Dedifferentiated amniotic fluid mesenchymal stem cell (primary cell): ENCODE data around the gene DOCK4.

Experiments used
- DNase-seq: peaks from one replicate; pipeline ENCODE4 v3.0.0-alpha.2; 2016; ENCODE audit errors: extremely low spot score

The DOCK4 gene

DNA sequence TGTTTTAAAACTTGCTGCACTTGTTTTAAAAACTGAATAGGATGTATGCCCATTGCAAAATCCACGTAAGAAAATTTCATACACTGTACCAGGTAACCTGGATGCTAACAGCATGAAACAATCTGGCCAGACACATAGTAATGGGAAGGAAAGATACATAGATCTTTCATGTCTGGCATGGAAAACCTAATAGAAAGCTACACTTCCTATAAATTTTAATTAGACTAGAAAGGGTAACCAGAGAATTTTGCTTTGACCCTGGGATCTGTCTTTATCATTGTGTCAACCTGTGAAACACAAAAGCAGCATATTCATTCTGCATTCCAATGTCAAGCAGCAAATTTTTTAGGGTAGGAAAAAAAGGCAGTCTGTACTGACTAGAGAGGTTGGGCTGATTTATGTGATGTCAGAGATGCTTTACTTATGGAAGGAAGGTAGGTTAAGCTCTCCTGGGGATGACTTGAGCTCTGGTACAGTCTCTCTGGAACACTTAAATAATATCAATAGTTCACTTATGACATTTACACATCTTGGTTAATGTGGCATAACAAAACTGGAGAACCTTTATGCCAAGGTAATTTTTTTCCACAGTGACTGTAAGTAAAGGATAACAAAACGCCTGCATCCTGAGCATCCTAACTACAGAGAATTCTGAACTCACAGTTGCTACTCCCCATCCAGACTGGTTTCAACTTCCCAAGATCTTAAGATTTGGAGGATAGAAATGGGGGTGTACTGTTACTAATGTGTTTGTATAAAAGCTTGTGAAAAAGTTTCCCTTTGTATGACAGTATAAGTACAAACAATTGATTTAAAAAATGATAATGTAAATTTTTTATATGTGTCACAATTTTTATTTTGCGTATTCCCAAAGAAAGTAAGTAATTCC lies 44.7 kb downstream of the DOCK4 start:
- DNase-seq = no peak

DNA sequence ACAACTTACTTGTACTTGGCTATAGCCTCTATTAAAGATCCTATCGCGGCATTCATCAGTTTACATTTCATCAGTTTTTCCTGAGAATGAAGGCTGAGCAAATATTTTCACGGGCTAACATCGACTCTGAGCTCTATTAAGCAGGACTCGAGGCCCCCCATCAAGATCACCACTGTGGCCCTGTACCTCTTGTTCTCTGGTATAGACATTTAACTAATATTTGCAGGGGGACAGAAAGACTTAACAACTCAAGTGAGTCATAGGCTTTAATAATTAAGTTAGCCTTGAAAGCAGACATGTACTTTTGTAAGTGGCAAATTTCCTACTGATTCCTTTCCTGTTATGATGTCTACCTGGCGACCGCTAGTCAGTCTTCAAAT lies 45.4 kb downstream of the DOCK4 start:
- DNase-seq = no peak

DNA sequence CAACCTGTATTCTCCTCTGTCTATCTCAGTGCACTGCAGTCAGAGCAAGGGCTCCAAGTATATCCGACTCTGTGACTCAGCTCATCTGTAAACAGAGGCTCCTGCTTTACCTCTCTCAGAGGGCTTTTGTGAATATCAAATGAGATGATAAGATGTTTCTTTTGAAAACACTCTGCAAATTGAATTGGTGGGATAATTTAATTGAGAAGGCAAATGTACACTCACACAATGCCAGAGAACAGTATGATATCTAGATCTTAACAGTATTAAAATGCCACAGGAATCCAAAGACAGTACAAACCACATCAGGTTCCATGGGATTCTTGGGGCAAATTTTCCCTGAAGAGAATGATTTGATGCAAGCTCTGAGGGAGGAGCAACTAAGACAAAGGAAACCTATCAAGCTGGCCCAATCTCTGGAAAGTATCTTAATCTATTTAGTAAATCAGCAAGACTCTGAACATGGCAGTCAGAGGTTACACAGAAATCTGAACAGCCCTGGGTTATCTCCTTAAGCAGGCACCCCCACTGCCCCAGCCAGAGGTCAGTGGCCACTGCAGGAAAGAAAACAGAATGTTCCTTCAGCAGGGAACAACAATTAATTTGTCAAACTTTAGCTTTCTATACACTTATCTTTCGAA lies 45.9 kb downstream of the DOCK4 start:
- no peak for DNase-seq

DNA sequence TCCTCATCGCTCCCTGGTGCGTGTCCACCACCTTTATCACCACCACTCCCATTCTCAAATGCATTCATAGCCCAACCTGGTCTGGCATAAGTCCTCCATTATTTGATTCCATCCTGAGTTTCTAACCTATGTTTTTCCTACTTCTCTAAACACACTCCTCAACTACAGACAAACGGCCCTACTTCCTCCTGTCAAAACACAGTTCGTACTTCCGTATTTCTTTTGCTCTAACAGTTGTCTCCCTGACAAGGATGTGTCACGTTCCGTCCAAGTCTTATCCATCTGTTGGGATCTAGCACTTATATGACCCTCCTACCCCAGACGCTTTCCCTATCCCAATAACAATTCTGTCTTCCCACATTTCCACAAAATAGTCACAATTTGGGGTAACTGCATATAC lies 46.8 kb downstream of the DOCK4 start:
- no peak for DNase-seq

DNA sequence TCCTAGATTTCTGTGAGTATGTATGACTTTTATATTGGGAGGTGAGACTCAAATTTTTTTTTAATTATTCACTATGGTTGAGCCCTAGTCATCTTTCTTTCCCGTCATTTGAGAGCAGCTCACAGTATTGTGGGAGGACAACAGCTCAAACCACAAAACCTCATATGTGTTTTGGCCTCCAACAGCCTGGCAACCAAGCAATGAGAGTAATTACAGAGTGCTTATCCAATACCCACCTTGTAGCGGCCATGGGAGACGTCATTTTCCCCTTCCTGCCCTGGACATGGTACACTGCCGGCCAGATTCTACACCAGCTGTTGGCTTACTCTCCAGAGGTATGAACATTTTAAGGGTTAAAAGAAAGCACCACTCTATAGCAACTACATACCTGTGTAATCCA lies 49.1 kb downstream of the DOCK4 start:
- peak; percentile 32 for DNase-seq

DNA sequence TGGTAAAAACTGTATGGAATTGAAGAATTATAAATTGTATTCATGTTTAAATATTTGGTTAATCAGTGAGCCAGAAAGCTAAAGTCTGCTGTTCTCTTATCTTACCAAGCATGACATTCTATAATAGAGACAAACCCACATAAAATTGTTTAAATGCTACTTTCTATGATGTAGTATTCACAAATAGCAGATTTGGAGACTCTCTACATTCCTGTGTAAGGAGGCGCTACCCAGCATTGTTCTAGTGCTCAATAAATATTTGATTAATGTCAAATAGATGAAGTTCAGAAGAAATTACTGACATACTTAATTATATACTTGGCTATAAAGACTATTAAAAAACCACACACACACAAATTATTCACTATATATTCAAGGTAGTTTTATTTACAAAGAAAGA lies 49.8 kb downstream of the DOCK4 start:
- no peak for DNase-seq

DNA sequence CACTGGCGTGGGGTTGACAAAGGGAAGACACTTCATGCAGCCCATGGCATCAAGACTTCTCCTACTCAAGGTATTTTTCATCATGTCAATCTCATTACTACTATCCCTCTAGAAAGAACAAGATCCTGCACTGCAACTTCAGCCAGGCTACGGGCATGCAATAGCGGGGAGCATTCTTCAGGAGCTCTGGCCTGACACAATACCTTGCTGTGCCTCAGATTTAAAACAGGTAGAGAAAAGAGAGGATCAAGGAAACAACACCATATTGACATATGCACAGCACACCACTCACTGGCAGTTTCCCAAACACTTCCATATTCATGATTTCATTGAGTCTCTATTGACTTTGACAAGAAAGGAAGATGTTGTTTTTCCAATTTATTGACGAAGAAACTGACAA lies 51.5 kb downstream of the DOCK4 start:
- no peak for DNase-seq

DNA sequence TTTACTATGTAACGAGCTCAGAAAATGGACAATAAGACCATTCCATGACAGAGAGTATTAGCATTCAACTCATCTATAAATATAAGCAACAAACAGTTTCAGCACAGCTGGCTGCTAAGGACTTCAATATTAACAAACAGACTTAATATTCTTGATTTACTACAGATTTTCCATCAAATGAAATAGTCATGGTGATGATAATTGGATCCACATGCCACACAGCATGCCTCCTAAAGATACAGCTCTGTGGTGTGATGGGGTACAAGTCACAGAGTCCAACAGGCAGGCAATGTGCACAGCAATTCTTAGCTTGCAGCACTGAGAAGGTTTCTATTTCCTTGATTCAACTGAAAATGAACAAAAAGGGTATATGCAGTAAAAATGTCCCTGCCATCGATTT lies 54.0 kb downstream of the DOCK4 start:
- no peak for DNase-seq

DNA sequence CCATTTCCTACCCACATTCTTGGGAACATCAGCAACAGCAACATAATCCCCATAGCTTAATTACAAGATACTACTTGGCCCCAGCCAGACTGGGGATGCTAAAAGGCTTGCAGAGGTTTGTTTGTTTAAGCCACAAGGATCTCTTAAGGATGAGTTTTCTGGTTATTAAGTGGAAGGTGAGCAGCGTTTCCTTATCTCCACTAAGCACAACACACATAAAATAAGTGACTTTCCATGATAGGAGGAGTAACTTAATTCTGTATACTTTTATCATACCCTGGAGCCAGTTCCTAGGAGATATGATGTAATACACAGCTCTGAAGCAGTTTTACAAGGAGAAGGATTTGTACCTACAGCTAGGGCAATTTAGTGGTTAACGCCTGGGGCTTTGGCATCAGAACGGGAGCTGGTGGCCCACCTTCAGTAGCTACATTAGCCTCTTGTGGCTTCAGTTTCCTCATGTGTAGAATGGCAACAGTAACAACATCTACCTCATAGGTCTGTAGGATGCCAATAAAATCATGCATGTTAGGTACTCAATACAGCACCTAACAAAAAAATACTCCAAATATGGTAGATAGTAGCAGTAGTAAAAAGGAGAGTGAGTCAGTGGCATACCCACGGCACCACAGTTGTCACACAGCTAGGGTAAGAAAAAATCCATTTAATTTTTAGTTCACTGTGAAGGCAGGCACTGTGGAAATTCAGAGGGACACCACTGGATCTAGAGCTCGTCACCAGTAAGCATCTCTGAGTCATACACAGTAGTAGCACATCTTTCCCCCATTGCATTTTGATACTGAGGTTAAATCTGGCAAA lies 55.2 kb downstream of the DOCK4 start:
- no peak for DNase-seq

DNA sequence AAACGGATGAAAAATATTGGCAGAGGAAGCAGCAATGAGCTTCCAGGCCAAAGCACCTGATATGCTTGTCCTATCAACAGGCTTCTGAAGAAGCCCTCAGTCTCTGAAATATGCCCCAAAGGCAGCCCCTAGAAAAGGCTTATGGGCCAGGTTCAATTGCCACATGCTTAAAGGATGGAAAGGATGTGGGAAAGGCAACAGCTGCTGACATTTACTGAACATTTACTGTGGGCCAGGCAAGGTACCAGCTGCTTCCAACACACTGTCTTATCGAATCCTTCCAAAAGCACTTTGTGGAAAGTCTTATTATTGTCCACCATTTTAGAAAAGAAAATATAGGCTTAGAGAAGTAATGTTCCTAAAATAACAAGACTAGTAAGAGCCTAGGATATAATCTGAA lies 56.5 kb downstream of the DOCK4 start:
- DNase-seq = no peak

DNA sequence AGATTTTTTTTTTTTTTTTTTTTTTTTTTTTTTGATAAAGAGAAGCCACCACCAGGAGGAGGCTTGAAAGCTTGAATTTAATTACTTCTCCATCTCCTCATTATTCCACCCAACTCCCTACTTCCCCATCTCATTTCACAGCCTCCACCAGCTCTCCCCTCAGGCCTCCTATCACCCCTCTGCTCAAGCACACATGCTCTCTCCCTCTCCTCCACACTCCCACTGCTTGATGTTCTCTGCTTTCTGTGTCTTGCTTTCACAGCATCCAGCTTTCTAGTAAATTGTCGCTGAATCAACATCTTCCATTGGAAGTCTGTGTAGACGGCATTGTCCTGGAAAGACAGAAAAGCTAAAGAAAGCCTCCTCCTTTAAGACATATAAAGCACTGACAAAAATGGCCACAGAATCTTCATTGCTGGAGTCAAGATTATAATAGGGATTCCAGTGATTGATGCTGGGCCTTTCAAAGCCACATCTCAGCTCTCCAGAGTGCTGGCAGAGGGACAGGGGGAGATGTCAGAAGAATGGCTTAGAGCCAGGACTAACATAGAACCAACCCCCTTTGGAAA lies 58.3 kb downstream of the DOCK4 start:
- DNase-seq = no peak

DNA sequence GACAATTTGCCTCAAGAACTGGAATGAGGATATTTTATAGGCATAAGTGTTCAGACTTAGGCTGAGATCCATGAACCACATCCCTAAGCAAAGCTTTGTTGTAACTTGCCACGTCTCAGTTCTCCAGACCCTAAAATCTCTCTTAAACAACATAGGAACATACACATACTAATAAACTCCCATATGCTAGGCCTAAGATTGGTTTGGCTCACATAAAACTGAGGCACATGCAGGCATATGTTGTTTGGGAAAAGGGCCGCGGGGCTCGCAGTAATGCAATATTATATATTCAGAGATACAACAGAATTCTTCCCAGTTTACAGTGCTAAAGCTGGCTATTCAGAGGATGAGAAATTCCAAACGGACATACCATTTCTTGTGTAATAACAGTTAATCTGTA lies 61.0 kb downstream of the DOCK4 start:
- DNase-seq = no peak

DNA sequence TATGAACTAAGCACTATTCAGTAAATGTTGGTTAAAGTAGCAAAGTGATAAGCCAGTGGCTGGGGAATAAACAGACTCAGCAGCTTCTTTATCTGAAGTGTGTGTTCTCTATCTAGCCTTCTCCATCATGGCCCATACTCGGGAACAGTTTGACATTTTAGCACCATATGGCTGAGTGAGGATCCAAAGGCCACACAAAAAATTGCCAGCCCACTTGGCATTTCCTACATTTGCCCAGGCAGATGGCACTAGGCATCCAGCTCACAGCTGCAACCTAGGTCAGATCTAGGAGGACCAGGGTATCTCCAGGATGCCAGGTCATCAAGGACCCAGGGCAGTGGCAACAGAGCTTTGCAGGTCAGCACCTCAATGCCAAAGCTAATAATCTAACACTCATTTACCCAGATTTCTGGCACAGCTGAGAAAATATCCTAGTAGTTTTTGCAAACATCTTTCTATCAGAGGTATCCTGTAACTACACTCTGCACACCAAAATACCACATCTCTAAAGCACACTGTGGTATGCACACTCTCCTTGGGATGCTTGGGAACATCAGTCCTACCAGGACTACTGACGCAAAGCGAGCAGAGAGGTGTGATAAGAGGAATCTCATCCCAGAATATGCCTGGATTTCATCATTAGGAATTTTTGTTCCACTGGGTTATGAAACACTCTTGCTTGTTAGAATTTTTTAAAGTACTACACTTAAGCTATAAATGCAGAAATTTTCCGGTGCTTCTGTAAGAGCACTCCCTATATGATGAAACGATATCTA lies 61.7 kb downstream of the DOCK4 start:
- no peak for DNase-seq

DNA sequence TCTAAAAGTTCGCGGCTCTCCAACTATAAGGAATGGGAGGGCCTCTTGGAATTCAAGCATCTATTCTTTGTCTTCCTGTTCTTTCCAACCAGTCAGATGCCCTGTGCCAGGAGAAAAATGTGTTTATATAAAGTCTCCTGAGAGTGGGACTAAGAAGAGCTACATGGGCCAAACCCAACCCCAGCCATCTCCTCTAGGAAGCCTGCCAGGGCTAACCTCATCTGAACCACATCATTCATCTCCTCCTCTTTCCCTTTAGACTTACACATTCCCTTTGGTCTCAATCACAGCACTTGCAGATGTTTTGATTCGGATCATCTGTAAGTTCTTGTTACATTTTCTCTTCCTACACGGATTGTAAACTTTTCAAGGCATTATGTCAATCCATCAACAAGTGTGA lies 62.6 kb downstream of the DOCK4 start:
- peak; percentile 94 for DNase-seq

DNA sequence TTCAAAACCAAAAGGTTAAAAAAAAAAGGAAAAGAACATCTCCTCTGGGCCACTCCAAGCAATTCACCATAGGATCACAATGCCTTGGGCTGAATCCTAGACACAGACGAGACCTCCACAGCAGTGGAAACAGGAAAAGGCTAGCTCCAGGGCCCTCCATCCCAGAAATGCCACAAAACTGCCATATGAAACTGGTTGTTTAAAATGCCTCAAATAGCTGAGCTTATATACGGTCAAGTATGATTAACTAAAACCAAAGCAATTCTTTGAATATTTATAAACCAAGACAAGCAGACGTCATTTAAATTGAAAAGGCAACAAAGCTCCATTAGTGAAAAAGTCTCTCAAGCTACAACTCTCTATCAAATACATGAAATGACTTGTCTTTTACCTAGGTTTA lies 63.1 kb downstream of the DOCK4 start:
- DNase-seq = peak; percentile 57

DNA sequence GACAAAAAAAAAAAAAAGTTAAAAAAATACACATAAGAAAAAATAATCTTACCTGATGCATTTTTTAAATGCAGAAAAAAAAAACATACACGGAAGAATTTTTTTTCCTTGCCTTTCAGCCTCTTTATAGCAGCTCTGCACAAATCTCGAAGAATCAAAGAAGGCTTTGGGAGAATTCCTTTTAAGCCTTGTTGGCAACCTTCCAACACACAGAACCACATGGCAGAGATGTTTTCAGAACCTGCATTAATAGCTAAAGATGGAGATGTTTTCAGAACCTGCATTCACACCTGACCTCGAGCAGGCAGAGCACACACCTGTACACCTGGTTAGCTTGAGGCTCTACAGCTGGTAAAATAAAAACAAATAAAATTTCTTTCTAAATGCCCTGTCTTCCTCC lies 65.6 kb downstream of the DOCK4 start:
- DNase-seq = no peak

DNA sequence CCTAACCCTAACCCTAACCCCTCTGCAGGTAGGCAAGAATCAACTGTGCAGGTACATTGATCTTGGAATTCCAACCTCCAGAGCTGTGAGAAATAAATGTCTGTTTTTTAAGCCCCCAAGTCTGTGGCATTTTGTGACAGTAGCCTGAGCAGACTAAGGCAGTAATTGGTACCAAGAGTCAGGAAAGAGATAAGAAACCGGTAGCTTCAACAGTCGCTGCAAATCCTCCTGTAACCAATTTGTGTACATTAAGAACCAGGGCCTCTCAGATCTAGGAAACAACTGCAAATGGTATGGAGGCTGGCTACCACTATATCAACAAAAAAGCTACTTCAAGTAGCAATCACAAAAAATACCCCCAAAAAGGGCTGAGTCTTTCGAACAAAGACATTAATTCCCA lies 67.3 kb downstream of the DOCK4 start:
- no peak for DNase-seq

DNA sequence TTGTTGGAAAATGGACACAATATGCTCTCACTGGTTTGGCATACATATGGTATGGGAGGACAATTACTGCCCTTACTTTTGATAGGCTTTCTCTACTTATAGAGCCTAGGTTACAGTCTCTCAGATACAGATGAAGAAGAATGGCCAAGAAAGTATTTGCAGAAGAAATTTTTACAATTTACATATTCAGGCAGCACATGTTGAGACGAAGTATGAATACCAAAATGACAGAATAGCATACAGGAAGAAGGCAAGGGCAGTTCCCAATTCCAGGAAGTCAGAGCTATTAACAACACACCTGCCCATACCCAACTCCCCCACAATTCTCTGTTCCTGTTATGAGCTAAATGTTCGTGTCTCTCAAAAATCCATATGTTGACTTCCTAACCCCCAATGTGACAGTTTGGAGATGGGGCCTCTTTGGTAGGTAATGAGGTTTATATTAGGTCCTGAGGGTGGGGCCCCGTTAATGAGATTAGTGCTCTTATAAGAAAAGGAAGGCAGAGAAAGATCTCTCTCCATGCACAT lies 67.8 kb downstream of the DOCK4 start:
- no peak for DNase-seq

DNA sequence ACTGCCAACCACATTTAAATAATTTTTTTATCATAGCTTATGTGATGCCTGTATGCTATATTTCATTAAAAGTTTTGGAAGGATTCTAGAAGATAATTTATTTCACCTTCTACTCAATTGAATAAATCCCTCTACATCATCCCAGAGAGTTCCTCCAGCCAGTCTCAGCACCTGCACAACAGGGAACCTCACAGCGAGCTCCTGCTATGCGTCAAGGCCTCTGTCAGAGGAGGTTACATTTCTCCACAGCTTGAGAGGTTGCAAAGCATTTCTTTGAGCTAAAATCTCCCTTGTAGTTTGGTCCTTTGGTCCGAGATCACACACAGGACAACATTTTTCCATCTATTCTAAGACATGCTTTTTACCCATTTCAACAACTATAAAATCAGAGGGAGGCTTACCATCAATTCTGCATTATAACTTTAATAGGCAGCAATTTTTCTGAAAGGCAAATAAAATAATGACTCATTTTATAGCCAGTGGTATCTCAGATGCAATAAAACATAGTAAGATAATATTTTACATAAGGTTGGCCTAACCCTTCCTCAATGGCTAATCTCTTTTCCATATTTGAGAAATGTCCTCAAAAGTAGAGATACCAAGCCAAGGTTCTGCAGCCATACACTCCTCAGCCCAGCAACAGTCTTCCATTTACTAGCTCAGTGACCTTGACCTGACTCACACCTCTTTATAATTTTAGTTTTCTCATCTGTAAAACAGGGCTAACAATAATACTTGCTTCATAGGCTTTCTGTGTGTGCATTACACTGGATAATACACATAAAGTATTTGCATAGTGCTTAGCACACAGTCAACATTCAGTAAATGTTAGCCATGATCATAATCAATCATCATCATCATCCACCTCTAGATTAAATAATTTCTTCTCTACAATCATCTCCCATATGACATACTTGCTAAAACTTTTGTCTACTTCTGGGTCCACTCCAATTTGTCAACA lies 68.8 kb downstream of the DOCK4 start:
- no peak for DNase-seq
